ENCODE measurements around the gene BRME1.

BRME1 gene

GRCh38 chr19:13905634-13906520 lies at the start of gene BRME1, which contains the start of gene CC2D1A:
TSS of gene BRME1 (minus strand) at chr19:13906117. CDS start at chr19:13904892, 1,225 bp downstream.
TSS of gene CC2D1A (plus strand) at chr19:13906201. CDS start at chr19:13906442, 241 bp downstream.
- DNase-seq = peak; percentile 93

- DNase-seq = no peak
These were observed 48.3 kb upstream of the BRME1 start for GRCh38 chr19:13954185-13954584.

- no peak for DNase-seq
These were observed 47.1 kb upstream of the BRME1 start for GRCh38 chr19:13952931-13953531.

GRCh38 chr19:13952154-13952930 lies 46.4 kb upstream of the BRME1 start, which contains the start of gene DCAF15:
TSS of gene DCAF15 (plus strand) at chr19:13952509. CDS start at chr19:13952513, 4 bp downstream.
- DNase-seq = peak; percentile 99

- DNase-seq = no peak
These were observed 45.9 kb upstream of the BRME1 start for GRCh38 chr19:13951799-13952153.

GRCh38 chr19:13951043-13951442 lies 45.1 kb upstream of the BRME1 start:
- no peak for DNase-seq

DNA sequence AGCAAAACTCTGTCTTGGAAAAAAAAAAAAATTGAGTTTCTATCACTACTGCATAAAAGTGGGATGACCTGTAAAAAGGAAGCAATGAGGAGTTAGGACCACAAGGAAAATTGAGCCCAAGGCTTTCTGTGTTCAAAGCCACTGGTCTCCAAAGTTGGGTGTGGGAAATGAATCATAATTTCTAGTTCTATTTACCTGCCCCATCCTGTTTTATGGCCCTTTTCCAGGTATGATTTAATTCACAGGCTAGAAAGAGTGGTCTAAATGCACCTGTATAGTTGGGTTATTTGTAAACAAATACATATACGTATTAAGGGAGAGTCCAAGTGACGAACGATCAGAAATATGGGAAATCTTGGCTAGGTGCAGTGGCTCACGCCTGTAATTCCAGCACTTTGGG lies 40.5 kb upstream of the BRME1 start:
- DNase-seq = no peak

DNA sequence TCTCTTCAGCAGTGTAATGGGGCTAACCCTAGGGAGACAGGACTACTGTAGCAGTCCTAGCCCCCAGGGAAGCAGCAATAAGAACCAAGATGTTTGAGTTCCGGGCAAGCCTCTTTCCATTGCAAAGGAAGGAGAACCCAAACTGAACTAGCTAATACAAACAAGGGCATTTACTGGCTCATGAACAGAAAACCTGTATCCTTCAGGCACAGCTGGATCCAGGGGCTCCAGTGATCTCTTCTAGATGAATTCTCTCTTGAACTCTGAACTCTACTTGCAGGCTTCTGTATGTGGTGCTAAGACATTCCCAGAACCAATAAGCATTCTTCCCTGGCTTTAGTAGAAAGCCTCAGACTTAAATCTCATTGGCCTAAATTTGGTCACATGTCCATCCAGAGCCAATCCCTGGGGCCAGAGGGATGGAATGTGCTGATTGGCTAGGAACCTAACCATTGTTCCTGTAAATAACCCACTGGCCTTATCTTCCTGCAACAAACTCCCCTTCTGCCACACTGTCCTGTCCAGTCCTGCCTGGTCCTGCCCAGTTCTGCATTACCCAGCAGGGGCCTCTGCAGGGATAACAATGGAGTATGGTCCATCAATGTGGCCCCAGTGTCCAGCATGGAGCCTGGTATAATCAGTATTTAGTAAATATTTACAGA lies 36.2 kb upstream of the BRME1 start:
- no peak for DNase-seq

GRCh38 chr19:13938301-13939064 lies 32.6 kb upstream of the BRME1 start, which contains the start of gene PODNL1:
TSS of gene PODNL1 (minus strand) at chr19:13938417. CDS start at chr19:13938181, 236 bp downstream.
- DNase-seq = no peak

GRCh38 chr19:13937479-13938300 lies 31.8 kb upstream of the BRME1 start:
- DNase-seq = no peak

DNA sequence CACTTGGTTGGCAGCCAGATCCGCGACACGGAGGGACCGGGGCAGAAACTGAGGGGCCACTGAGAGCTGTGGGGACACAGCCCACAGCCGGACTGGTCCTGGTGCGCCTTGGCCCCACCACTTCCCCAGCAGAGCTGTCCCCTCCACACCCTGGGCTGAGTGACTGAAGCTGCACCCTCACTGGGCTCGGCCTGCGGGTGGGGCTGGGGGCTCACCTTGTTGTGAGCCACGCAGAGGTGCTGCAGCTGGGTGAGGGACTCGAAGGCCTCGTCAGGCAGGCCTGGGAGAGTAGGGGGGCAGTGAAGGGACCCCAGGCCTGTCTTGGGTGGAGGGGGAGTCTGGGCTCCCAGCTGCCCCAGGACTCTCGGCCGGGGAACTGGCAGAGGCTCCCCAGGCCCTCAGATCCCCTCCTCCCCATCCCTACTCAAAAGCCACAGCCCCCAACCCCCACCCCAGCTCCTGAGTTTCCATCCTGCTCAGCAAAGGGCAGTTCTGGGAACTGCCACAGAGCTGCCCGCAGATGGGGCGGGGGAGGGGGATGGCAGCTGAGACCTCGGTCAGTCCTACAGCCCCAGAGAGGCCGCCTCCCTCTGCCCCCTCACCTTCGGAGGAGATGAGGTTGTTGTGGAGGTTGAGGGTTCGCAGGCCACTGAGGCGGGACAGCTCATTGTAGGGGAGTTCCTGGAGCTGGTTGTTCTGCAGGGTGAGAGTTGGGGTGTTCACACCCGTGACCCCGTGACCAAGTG lies 30.0 kb upstream of the BRME1 start:
- no peak for DNase-seq

GRCh38 chr19:13934785-13935109 lies 28.8 kb upstream of the BRME1 start:
- DNase-seq = no peak

DNA sequence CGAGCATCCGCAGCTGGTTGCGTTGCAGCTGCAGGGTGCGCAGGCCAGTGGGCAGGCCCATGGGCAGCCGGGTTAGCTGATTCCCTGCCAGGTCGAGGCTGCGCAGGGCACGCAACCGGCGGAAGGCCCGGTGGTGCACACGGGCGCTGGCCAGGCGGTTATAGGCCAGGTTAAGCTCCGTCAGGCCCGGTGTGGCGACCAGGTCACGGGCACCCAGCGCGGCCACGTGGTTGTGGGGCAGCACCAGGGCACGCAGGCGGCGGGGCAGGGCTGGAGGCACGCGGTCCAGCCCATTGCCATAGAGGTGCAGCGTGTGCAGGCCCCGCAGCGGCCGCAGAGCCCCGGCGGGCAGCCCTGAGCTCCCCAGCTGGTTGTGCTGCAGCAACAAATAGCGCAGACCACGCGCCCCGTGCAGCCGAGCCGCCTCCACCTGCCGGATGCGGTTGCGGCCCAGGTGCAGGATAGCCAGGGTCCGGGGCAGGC lies 27.0 kb upstream of the BRME1 start:
- no peak for DNase-seq

DNA sequence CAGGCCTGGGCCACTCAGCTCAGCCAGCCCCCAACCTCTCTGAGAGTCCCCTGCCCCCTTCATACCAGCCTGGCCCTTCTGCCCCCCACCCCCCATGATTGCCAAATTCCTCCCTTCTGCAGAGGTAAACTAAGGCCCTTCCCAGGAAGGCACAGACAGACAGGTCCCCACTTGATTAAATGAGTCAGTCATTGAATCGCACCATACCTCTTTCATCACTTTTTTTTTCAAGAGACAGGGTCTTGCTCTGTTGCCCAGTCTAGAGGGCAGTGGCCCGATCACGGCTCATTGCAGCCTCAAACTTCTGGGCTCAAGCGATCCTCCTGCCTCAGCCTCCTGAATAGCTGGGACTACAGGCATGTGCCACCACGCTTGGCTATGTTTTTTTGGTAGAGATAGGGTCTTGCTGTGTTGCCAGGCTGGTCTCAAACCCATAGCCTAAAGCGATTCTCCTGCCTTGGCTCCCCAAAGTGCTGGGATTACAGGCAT lies 26.3 kb upstream of the BRME1 start:
- DNase-seq = no peak

GRCh38 chr19:13931391-13932148 lies 25.7 kb upstream of the BRME1 start:
- DNase-seq = no peak

DNA sequence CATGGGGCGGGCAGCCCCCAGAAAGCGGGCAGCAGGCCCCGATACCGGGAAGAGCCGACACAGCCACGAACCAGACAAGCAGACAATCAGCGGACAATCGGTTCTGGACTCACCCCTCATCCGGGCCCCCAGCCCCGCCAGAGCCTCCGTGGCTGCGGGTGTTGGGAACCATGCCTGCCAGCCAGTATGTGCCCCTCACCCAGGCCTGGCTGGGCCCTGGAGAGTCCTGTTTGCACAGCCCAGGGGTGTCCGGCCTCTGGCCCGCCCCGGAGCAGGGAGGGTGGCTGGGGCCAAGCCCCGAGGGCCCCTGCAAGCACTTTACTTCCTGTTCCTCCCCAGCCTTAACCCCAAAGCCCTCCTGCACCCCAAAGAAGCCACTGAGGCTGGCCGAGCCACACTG lies 24.5 kb upstream of the BRME1 start:
- DNase-seq = no peak

GRCh38 chr19:13929956-13930355 lies 24.0 kb upstream of the BRME1 start:
- no peak for DNase-seq

DNA sequence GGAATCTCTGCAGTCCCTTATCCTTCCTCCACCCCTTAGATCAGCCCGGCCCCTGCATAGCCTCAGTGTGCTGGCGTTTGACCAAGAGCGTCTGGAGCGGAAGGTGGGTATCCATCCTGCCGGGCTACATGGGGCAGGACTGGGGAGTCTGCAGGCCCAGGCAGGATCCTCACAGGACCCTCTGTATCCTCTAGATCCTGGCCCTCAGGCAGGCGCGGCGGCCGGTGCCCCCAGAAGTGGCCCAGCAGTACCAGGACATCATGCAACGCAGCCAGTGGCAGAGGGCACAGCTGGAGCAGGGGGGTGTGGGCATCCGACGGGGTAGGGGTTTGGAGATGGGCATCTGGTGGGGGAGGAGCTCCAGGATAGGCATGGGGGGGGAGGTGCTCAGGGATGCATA lies 23.4 kb upstream of the BRME1 start:
- DNase-seq = no peak

DNA sequence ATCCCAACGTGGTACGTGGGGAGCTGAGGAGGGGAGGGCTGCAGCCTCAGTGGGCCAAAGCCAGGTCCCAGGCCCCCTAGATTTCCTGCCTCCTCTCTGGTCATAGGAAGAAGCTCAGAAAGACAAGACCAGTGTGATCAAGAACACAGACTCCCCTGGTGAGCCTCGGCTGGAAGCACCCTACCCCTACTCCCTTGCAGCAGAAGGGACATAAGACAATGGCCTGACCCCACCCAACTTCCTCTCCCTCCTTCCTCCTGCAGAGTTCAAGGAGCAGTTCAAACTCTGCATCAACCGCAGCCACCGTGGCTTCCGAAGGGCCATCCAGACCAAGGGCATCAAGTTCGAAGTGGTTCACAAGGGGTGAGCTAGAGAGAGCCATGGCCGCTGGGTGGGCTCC lies 20.8 kb upstream of the BRME1 start:
- DNase-seq = no peak

Measured in NCI-H1105 (cell line).